ENCODE results near the gene PTPRG. TPM values are rescaled to one million over a fixed set of nuclear protein-coding genes. Genes with fewer than 3 reads are reported as not detected.
"Not testable (repeated sequence)": the region's sequence is repeated elsewhere in the genome, so short reads cannot be mapped to it uniquely, and the experiment has no call there.

The PTPRG gene
- polyA plus RNA-seq, result 10 to 100 TPM in 2 of 3 donors, 1 to 10 TPM in 1; 5.6 to 45.7 (median 13.3) TPM

GRCh38 chr3:61561374-61562041 is at the start of gene PTPRG:
Gene PTPRG (plus strand): TSS chr3:61561571. CDS start chr3:61562288, 717 bp downstream.
- WGBS, 3 donors, result 0 to 1% (median 1%) methylated on average over 52 to 74 of the region's 74 CpGs
- peak within 1 kb of the TSS; percentile 57 for H3K27ac ChIP-seq (ENCODE audit: low read depth, low read length)

- WGBS, 3 donors, result 91 to 93% (median 91%) methylated on average over 1 of the region's 1 CpG
- no peak overlapping the region for H3K27ac ChIP-seq (ENCODE audit: low read depth, low read length)
These were observed 42.8 kb upstream of the PTPRG start for GRCh38 chr3:61518590-61518989.

- no peak overlapping the region for H3K27ac ChIP-seq (ENCODE audit: low read depth, low read length)
- WGBS, 3 donors, result 75 to 83% (median 82%) methylated on average over 2 of the region's 2 CpGs
These were observed 40.3 kb upstream of the PTPRG start for GRCh38 chr3:61520966-61521628.

GRCh38 chr3:61522060-61522459 is 39.3 kb upstream of the PTPRG start:
- H3K27ac ChIP-seq (ENCODE audit: low read depth, low read length), result no peak overlapping the region

GRCh38 chr3:61522626-61523025 is 38.7 kb upstream of the PTPRG start:
- H3K27ac ChIP-seq (ENCODE audit: low read depth, low read length), result no peak overlapping the region
- 58 to 64% (median 64%) methylated on average over 2 of the region's 2 CpGs for WGBS, 3 donors

More at GRCh38 chr3:61522060-61522459, 39.3 kb upstream of the PTPRG start:
- WGBS, 3 donors, result 77 to 83% (median 82%) methylated on average over 4 of the region's 4 CpGs

- WGBS, 3 donors, result 37 to 74% (median 40%) methylated on average over 4 of the region's 4 CpGs
- H3K27ac ChIP-seq (ENCODE audit: low read depth, low read length), result no peak overlapping the region
These were observed 36.4 kb upstream of the PTPRG start for GRCh38 chr3:61524933-61525332.

- H3K27ac ChIP-seq (ENCODE audit: low read depth, low read length), result no peak overlapping the region
- 95 to 98% (median 96%) methylated on average over 5 of the region's 5 CpGs for WGBS, 3 donors
These were observed 35.1 kb upstream of the PTPRG start for GRCh38 chr3:61526308-61526707.

- no peak overlapping the region for H3K27ac ChIP-seq (ENCODE audit: low read depth, low read length)
- WGBS, 3 donors, result 77 to 96% (median 93%) methylated on average over 8 of the region's 8 CpGs
These were observed 34.4 kb upstream of the PTPRG start for GRCh38 chr3:61527011-61527410.

- H3K27ac ChIP-seq (ENCODE audit: low read depth, low read length), result no peak overlapping the region
- WGBS, 3 donors, result 10 to 29% (median 11%) methylated on average over 1 of the region's 1 CpG
These were observed 31.0 kb upstream of the PTPRG start for GRCh38 chr3:61530355-61530754.

GRCh38 chr3:61531528-61531927 is 29.8 kb upstream of the PTPRG start:
- no peak overlapping the region for H3K27ac ChIP-seq (ENCODE audit: low read depth, low read length)
- 62 to 67% (median 65%) methylated on average over 2 of the region's 2 CpGs for WGBS, 3 donors

- 87 to 92% (median 88%) methylated on average over 13 of the region's 13 CpGs for WGBS, 3 donors
- H3K27ac ChIP-seq (ENCODE audit: low read depth, low read length), result no peak overlapping the region
These were observed 28.5 kb upstream of the PTPRG start for GRCh38 chr3:61532739-61533500.

- no peak overlapping the region for H3K27ac ChIP-seq (ENCODE audit: low read depth, low read length)
- 81 to 96% (median 95%) methylated on average over 3 of the region's 3 CpGs for WGBS, 3 donors
These were observed 25.5 kb upstream of the PTPRG start for GRCh38 chr3:61535826-61536225.

- H3K27ac ChIP-seq (ENCODE audit: low read depth, low read length), result no peak overlapping the region
- WGBS, 3 donors, result 25 to 41% (median 31%) methylated on average over 6 of the region's 6 CpGs
These were observed 24.0 kb upstream of the PTPRG start for GRCh38 chr3:61537366-61537765.

GRCh38 chr3:61538486-61538885 is 22.9 kb upstream of the PTPRG start:
- no peak overlapping the region for H3K27ac ChIP-seq (ENCODE audit: low read depth, low read length)
- WGBS, 3 donors, result 86 to 89% (median 88%) methylated on average over 5 of the region's 5 CpGs

GRCh38 chr3:61541694-61542093 is 19.7 kb upstream of the PTPRG start:
- no peak overlapping the region for H3K27ac ChIP-seq (ENCODE audit: low read depth, low read length)
- 58 to 75% (median 67%) methylated on average over 4 of the region's 4 CpGs for WGBS, 3 donors

- WGBS, 3 donors, result 69 to 93% (median 90%) methylated on average over 2 of the region's 2 CpGs
- no peak overlapping the region for H3K27ac ChIP-seq (ENCODE audit: low read depth, low read length)
These were observed 15.7 kb upstream of the PTPRG start for GRCh38 chr3:61545716-61546115.

- WGBS, 3 donors, result 53 to 89% (median 78%) methylated on average over 4 of the region's 4 CpGs
- no peak overlapping the region for H3K27ac ChIP-seq (ENCODE audit: low read depth, low read length)
These were observed 13.7 kb upstream of the PTPRG start for GRCh38 chr3:61547625-61548024.

- 95 to 96% (median 95%) methylated on average over 8 of the region's 8 CpGs for WGBS, 3 donors
- not testable (repeated sequence) for H3K27ac ChIP-seq (ENCODE audit: low read depth, low read length)
These were observed 8.7 kb upstream of the PTPRG start for GRCh38 chr3:61552704-61553103.

GRCh38 chr3:61559136-61559731 is 2.1 kb upstream of the PTPRG start:
- WGBS, 3 donors, result 54 to 71% (median 57%) methylated on average over 7 of the region's 7 CpGs
- no peak overlapping the region for H3K27ac ChIP-seq (ENCODE audit: low read depth, low read length)
